Measurements from ENCODE around the gene CALML3.

The CALML3 gene

DNA sequence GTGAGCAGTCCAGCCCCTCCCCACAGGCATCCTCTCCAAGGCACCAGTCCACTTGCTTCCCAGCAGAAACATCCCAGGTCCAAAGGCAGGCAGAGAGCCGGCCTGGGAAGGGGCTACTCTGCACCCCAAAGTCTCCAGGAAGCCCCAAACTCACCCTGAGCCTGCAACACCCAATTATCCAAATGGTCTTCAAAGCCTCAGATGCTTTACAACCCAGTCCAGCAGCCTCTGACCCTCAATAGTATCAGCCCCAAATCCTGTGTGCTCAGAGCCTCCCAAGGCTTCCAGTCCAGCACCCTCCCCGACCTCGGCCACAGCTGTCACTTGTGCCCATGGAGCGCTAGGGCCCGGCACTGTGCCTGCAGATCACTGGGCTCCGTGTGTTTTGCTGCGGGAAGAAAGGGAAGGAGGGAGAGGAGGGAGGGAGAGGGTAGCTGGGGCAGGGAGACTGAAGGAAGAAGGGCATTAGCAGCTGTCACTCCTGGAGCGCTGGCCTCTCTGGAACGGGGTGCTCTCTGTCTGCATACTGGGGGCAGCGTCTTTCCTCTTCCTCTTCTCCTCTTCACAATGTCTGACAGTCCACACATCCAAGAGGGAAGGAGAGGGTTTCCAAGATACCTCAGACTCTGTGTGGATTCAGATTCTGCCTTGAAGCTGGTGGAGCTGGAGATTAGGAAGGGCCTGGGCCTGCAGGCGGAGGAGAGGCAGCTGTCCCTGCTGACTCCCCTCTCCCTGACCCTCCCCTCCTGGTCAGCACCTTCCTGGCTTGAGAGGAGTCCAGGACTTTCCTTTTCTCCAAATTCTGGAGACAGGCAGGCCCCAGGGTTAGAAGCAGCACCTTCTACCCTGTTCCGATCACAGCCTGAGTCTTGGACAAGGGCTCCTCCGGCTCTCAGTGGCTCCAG, 38.6 kb upstream of the CALML3 start:
- Mint-ChIP-seq H3K4me3 (no peak overlapping the region), H3K27me3 (peaks cover 20% of the 10 kb centered on the region), H3K36me3 (no peaks in the 10 kb centered on the region), H3K9me3 (no peaks in the 10 kb centered on the region), H3K4me1 (peaks cover 6% of the 10 kb centered on the region), H3K27ac (no peak overlapping the region)
- ATAC-seq (ENCODE audit: low read depth) (no peak), DNase-seq (ENCODE audit: low spot score in 2 of 2) (no peak)

DNA sequence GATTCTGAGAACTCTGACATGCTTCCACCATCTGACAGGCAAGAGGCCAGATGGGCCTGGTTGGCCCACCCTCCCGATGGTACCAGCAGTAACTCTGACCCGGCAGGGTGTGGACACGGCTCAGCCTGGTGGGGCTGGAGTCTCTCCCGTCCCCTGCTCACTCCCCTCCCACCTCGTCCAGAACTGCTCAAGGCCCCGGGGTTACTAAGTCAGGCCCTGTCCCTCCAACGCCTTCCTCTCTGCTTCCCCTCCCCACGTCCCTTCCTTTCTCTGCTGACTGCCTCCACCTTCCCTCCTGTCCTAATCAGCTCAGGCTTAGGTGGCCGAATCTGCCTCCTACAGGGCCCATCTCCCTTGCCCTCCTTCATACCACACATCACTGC, 37.9 kb upstream of the CALML3 start:
- Mint-ChIP-seq H3K36me3 (no peaks in the 10 kb centered on the region), H3K27ac (no peak overlapping the region), H3K9me3 (no peaks in the 10 kb centered on the region), H3K4me1 (peaks cover 11% of the 10 kb centered on the region), H3K4me3 (no peak overlapping the region), H3K27me3 (peaks cover 18% of the 10 kb centered on the region)
- DNase-seq (ENCODE audit: low spot score in 2 of 2): no peak
- ATAC-seq (ENCODE audit: low read depth): no peak

DNA sequence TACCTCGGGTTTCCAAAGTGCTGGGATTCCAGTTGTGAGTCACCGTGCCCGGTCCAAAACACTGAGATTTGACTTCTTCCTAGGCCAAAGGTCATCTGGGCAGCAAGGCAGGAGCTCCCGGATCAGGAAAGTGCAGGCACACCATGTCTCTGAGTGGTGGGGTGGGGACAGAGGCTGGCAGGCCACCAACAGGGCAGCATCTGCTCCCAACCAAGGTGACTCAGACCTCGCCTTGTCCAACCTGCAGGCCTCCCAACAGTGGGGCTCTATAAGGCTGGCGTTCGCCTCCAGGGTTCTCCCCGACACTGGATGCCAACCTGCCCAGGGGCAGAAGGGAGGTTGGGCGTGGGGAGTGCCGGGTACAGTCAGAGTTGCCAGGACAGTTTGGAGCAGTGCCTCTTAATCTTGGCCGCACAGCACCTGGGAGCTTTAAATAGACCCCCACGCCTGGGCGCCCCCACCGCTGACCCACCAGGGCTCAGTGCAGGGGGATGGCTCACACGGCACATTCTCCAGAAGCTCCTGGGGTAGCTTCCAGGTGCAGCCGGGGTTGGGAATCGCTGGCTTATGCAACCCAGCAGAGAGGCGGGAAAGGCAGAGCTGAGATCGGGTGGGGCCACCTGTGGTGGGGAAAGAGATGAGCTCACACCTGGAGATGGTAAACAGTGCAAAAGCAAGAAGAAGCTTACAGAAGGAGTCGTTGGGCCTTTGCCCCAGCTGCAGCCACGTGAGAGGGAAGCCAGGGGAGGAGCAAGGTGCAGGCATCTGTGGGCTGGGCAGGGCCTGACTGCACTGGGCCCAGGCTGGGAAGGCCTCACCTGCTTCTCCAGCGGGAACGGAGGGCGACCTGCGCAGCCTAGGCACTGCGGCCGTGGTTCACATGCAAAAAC, 36.2 kb upstream of the CALML3 start:
- Mint-ChIP-seq H3K36me3 (peaks cover 1% of the 10 kb centered on the region), H3K27me3 (peaks cover 13% of the 10 kb centered on the region), H3K27ac (no peak overlapping the region), H3K4me1 (peaks cover 11% of the 10 kb centered on the region), H3K9me3 (peaks cover 2% of the 10 kb centered on the region), H3K4me3 (peak overlapping the region; percentile 9)
- DNase-seq (ENCODE audit: low spot score in 2 of 2): no peak
- ATAC-seq (ENCODE audit: low read depth): no peak

- no peak for DNase-seq (ENCODE audit: low spot score in 2 of 2)
- no peak overlapping the region for H3K27ac Mint-ChIP-seq
- peaks cover 12% of the 10 kb centered on the region for H3K27me3 Mint-ChIP-seq
Measured at GRCh38 chr10:5490032-5490431, 34.7 kb upstream of the CALML3 start.

DNA sequence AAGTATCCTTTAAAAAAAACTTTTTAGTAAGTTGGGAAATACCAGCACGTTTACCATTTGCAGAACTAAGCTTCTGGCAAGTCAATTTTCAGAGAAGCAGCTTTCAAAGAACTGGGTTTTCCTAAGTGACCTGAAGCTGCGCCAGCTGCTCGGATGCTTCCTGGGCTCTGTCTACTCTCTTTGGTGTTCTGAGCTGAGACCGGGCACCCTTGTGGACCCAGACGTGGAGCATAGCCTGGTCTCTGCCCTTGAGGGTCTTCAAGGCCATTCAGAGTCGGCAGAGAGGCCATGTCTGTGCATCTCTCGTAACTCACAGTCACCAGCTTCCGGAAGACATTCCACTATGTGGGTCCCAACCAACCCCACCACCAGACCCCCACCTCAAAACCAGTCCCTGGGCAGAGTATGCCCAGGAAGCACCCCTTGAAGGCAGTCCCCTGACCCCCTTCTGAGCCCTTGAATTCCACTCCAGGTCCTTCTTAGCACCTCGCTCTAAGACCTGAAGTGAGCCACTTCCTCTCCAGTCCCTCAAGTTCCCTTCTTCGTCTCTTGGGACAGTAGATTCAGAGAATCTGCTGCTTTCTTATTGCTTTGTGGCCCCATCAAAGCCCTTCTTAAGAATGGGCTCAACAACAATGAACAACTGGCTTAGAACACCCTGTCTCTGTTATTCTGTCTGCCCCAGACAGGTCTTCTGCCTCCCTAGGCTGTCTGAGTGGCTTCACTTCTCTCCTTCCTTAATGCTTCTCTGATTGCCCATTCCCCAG, 33.9 kb upstream of the CALML3 start:
- Mint-ChIP-seq H3K36me3 (peaks cover 1% of the 10 kb centered on the region), H3K27me3 (peaks cover 9% of the 10 kb centered on the region), H3K27ac (no peak overlapping the region), H3K9me3 (peaks cover 2% of the 10 kb centered on the region), H3K4me3 (peak overlapping the region; percentile 58), H3K4me1 (peaks cover 11% of the 10 kb centered on the region)
- peak; percentile 61 for ATAC-seq (ENCODE audit: low read depth)
- no peak for DNase-seq (ENCODE audit: low spot score in 2 of 2)

More at GRCh38 chr10:5490032-5490431, 34.7 kb upstream of the CALML3 start:
- peaks cover 11% of the 10 kb centered on the region for H3K4me1 Mint-ChIP-seq
- peaks cover 1% of the 10 kb centered on the region for H3K36me3 Mint-ChIP-seq
- H3K9me3 Mint-ChIP-seq: peaks cover 2% of the 10 kb centered on the region
- no peak for ATAC-seq (ENCODE audit: low read depth)
- H3K4me3 Mint-ChIP-seq: no peak overlapping the region

- peaks cover 9% of the 10 kb centered on the region for H3K27me3 Mint-ChIP-seq
- no peak overlapping the region for H3K27ac Mint-ChIP-seq
- peaks cover 2% of the 10 kb centered on the region for H3K9me3 Mint-ChIP-seq
- no peak for ATAC-seq (ENCODE audit: low read depth)
- H3K4me3 Mint-ChIP-seq: no peak overlapping the region
- no peak for DNase-seq (ENCODE audit: low spot score in 2 of 2)
- H3K36me3 Mint-ChIP-seq: peaks cover 1% of the 10 kb centered on the region
- H3K4me1 Mint-ChIP-seq: peaks cover 11% of the 10 kb centered on the region
Measured at GRCh38 chr10:5491477-5491876, 33.3 kb upstream of the CALML3 start.

DNA sequence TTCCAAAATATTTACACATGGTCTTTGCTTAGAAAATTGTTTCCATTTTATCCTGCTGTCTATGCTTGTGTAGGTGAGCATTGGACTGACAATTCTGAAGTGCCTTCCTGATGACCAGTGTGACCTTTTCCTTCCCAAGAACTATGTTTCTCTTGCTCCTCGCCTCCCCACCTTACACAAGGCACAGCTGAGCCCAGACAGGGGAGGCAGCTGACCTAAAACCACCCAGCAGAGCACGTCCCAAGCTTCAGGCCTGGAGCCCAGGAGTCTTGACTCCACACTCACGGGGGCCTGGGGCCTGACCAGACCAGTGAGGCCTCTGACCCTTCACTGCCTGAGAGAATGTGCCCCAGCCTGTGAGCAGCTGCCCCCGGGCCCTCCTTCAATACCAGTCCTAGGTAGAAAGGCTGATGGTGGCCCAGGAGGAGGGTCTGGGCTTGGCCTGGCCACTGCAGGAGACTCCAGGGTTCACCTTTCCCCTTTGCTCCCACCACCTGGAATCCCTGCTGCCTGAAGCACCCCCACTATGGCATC, 32.4 kb upstream of the CALML3 start:
- ATAC-seq (ENCODE audit: low read depth) (no peak), DNase-seq (ENCODE audit: low spot score in 2 of 2) (no peak)
- H3K27ac Mint-ChIP-seq: no peak overlapping the region
- peaks cover 2% of the 10 kb centered on the region for H3K9me3 Mint-ChIP-seq
- H3K36me3 Mint-ChIP-seq: peaks cover 1% of the 10 kb centered on the region
- H3K27me3 Mint-ChIP-seq: peaks cover 6% of the 10 kb centered on the region
- H3K4me3 Mint-ChIP-seq: no peak overlapping the region
- peaks cover 11% of the 10 kb centered on the region for H3K4me1 Mint-ChIP-seq

GRCh38 chr10:5492929-5493576, 31.7 kb upstream of the CALML3 start:
- Mint-ChIP-seq H3K9me3 (peaks cover 2% of the 10 kb centered on the region), H3K27me3 (peaks cover 4% of the 10 kb centered on the region), H3K36me3 (peaks cover 1% of the 10 kb centered on the region), H3K4me1 (peaks cover 11% of the 10 kb centered on the region), H3K4me3 (no peak overlapping the region), H3K27ac (no peak overlapping the region)
- no peak for ATAC-seq (ENCODE audit: low read depth)
- no peak for DNase-seq (ENCODE audit: low spot score in 2 of 2)

GRCh38 chr10:5493691-5494090, 31.1 kb upstream of the CALML3 start:
- Mint-ChIP-seq H3K9me3 (peaks cover 2% of the 10 kb centered on the region), H3K4me1 (peaks cover 11% of the 10 kb centered on the region), H3K27me3 (peaks cover 3% of the 10 kb centered on the region), H3K27ac (no peak overlapping the region), H3K36me3 (peaks cover 1% of the 10 kb centered on the region), H3K4me3 (no peak overlapping the region)
- ATAC-seq (ENCODE audit: low read depth): no peak
- no peak for DNase-seq (ENCODE audit: low spot score in 2 of 2)

- DNase-seq (ENCODE audit: low spot score in 2 of 2): no peak
- Mint-ChIP-seq H3K4me1 (peaks cover 11% of the 10 kb centered on the region), H3K27ac (no peak overlapping the region), H3K36me3 (peaks cover 1% of the 10 kb centered on the region), H3K4me3 (no peak overlapping the region), H3K27me3 (peaks cover 1% of the 10 kb centered on the region), H3K9me3 (peaks cover 2% of the 10 kb centered on the region)
- no peak for ATAC-seq (ENCODE audit: low read depth)
Measured at GRCh38 chr10:5494611-5495010, 30.1 kb upstream of the CALML3 start.

- peaks cover 1% of the 10 kb centered on the region for H3K4me1 Mint-ChIP-seq
- no peak overlapping the region for H3K4me3 Mint-ChIP-seq
- no peak overlapping the region for H3K27ac Mint-ChIP-seq
- H3K36me3 Mint-ChIP-seq: peaks cover 1% of the 10 kb centered on the region
- H3K27me3 Mint-ChIP-seq: peaks cover 5% of the 10 kb centered on the region
- DNase-seq (ENCODE audit: low spot score in 2 of 2) (no peak), ATAC-seq (ENCODE audit: low read depth) (no peak)
- H3K9me3 Mint-ChIP-seq: peaks cover 2% of the 10 kb centered on the region
Measured at GRCh38 chr10:5496261-5497250, 28.2 kb upstream of the CALML3 start.

- no peak for ATAC-seq (ENCODE audit: low read depth)
- Mint-ChIP-seq H3K9me3 (peaks cover 2% of the 10 kb centered on the region), H3K4me1 (no peaks in the 10 kb centered on the region), H3K27ac (no peak overlapping the region), H3K36me3 (peaks cover 1% of the 10 kb centered on the region), H3K27me3 (peaks cover 5% of the 10 kb centered on the region), H3K4me3 (no peak overlapping the region)
- DNase-seq (ENCODE audit: low spot score in 2 of 2): no peak
Measured at GRCh38 chr10:5497289-5497688, 27.5 kb upstream of the CALML3 start.

Measured in memory B cell (primary cell).